GM12878 (cell line): ENCODE data around the gene PLEKHO1. TPM values are rescaled to one million over a fixed set of nuclear protein-coding genes. Genes with fewer than 3 reads are reported as not detected.

Experiments used
- ASH2L ChIP-seq: fragments of 300-600, 200-600 bp; sonication (generic); IDR thresholded peaks from 2 replicates; pipeline ENCODE4 v1.6.1; 2017; ENCODE audit warnings: low read depth, mild to moderate bottlenecking, borderline replicate concordance
- ATF7 ChIP-seq: fragments of 450-650 bp; IDR thresholded peaks from 2 replicates; pipeline ENCODE4 v1.6.1; 2016; ENCODE audit warnings: low read depth, mild to moderate bottlenecking
- BRCA1 ChIP-seq: IDR thresholded peaks from 2 replicates; pipeline ENCODE4 v1.6.1; 2011; ENCODE audit warnings: low read depth, low read length, improper control_type of control experiment
- CHD4 ChIP-seq: fragments of 200-600 bp; sonication (generic); IDR thresholded peaks from 2 replicates; pipeline ENCODE4 v1.6.1; 2016; ENCODE audit warnings: mild to moderate bottlenecking
- CREB1 ChIP-seq: IDR thresholded peaks from 2 replicates; pipeline ENCODE4 v1.6.1; 2012; ENCODE audit warnings: low read depth, mild to moderate bottlenecking, inconsistent platforms
- ESRRA ChIP-seq: IDR thresholded peaks from 2 replicates; pipeline ENCODE4 v1.6.1; 2012; ENCODE audit warnings: mild to moderate bottlenecking, low read length, improper control_type of control experiment
- HDAC2 ChIP-seq: fragments of 200-600 bp; sonication (generic); IDR thresholded peaks from 2 replicates; pipeline ENCODE4 v1.6.1; 2017
- JUNB ChIP-seq: IDR thresholded peaks from 2 replicates; pipeline ENCODE4 v1.6.1; 2016; ENCODE audit warnings: antibody characterized with exemption, mild to moderate bottlenecking
- MXI1 ChIP-seq: fragments of 150-350 bp; IDR thresholded peaks from 2 replicates; pipeline ENCODE4 v1.6.1; 2011; ENCODE audit warnings: low read depth, mild to moderate bottlenecking, inconsistent platforms, low read length, improper control_type of control experiment
- MYC ChIP-seq: IDR thresholded peaks from 2 replicates; pipeline ENCODE4 v1.6.1; 2011; ENCODE audit warnings: mild to moderate bottlenecking, low read length, moderate library complexity, inconsistent platforms; ENCODE audit not compliant: insufficient read depth, insufficient replicate concordance, insufficient read length, severe bottlenecking
- NR2C2 ChIP-seq: IDR thresholded peaks from 2 replicates; pipeline ENCODE4 v1.6.1; 2011; ENCODE audit warnings: borderline replicate concordance, low read depth; ENCODE audit not compliant: control insufficient read depth, insufficient read length
- PAX8 ChIP-seq: fragments of 450-650 bp; IDR thresholded peaks from 2 replicates; pipeline ENCODE4 v1.6.1; 2017; ENCODE audit warnings: mild to moderate bottlenecking, moderate library complexity
- PML ChIP-seq: IDR thresholded peaks from 2 replicates; pipeline ENCODE4 v1.6.1; 2012; ENCODE audit warnings: low read length, inconsistent platforms
- SMARCA5 ChIP-seq: fragments of 450-650 bp; IDR thresholded peaks from 2 replicates; pipeline ENCODE4 v1.6.1; 2017; ENCODE audit warnings: mild to moderate bottlenecking
- STAT3 ChIP-seq: IDR thresholded peaks from 2 replicates; pipeline ENCODE4 v1.6.1; 2011; ENCODE audit warnings: low read depth, low read length, improper control_type of control experiment
- polyA plus RNA-seq, 11 experiments: library from polyadenylated mRNA; depleted of rRNA in 4 of 11; unstranded in 6 of 11; stranded (reverse) in 5 of 11; fragments of >200 nt; fragmentation: Nextera tagmentation in 4 of 11; fragmentation: Illumina TruSeq in 1 of 11; extraction: Ambion mirVana in 4 of 11; extraction: Trizol in 1 of 11; gene quantifications; 1 replicate in 1 of 11; 2 replicates in 10 of 11; pipeline versions ENCODE4 v1.2.1 to v1.2.3, GENCODE V29; 2011 to 2016; ENCODE audit warnings: inconsistent platforms in 2 of 11, missing spikeins in 2 of 11, low read depth in 1 of 11
- total RNA-seq, 4 experiments: library from RNA; depleted of rRNA in 3 of 4; stranded (reverse); fragments of >200 nt in 3 of 4; fragmentation: Illumina TruSeq in 1 of 4; extraction: Trizol in 1 of 4; gene quantifications; 2 replicates each; pipeline versions ENCODE4 v1.2.1 to v1.2.3, GENCODE V29; 2013 to 2021
- TF ChIP-seq, protein P1 (sequence below): fragments of 450-650 bp; IDR thresholded peaks from 2 replicates; pipeline ENCODE4 v1.6.1; 2017; ENCODE audit warnings: mild to moderate bottlenecking, moderate library complexity
- TF ChIP-seq, protein P2 (sequence below): fragments of 450-650 bp; IDR thresholded peaks from 2 replicates; pipeline ENCODE4 v1.6.1; 2016; ENCODE audit warnings: mild to moderate bottlenecking
- TF ChIP-seq, protein P3 (sequence below): fragments of 450-650 bp; formaldehyde crosslinking; IDR thresholded peaks from 2 replicates; pipeline ENCODE4 v1.4.0; 2022; ENCODE audit warnings: mild to moderate bottlenecking, moderate library complexity
- TF ChIP-seq, protein P4 (sequence below), 3 experiments: IDR thresholded peaks in 2 of 3; conservative IDR thresholded peaks in 1 of 3; 2 replicates each; pipeline ENCODE4 v1.5.1; 2011; ENCODE audit warnings: low read depth in 3 of 3, low read length in 3 of 3, mild to moderate bottlenecking in 3 of 3, control low read depth in 2 of 3, moderate library complexity in 2 of 3, inconsistent platforms in 1 of 3, mixed read lengths in 1 of 3; ENCODE audit not compliant: control insufficient read depth in 2 of 3, insufficient read depth in 1 of 3; ENCODE audit errors: extremely low read depth in 1 of 3

Gene PLEKHO1
- total and polyA plus RNA-seq, 10 of the 15 experiments (the other 5 are each of a cell fraction or from before 2014, with no cell fraction given) = 5.3 to 184 (median 88.8) TPM

DNA sequence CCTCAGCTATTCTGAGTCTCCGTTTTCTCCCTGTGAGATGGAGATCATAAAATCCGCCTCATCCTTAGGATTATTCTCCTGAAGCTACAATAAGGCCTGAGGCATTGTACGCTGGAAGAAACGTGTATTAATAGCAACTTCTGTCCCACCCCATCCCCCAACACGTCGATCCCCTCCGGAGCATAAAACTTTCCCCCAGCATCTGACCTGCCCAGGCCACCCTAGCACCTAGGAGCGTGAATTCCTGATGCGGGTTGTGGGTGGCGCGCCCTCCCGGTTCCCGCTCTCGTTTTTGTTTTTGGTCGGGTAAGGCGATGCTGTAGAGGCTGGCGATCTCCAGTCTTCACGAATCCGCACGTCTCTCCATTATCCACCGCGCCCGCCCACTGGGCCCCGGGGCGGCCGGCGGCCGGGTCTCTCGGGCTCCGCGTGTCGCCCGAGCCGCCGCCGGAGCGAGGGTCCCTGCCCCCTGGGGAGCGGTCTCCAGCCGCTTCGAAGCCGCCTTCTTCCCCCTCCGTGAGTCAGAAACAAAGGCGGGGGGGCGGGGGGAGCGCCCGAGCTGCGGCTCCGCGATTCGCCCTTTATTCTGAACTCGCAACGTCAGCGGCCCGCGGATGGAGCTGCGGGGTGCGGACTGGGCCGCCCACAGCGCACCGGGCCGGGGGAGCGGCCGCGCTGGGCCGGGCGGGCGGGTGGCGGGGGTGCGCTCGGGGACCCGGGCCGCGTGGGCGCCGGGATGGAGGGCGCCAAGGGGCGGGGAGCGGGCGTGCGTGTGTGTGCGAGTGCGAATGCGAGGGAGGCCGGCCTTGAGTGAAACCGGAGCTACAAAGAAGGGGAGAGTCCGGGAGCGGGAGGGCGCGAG, at the start of gene PLEKHO1 (continued):
- TF ChIP-seq, protein P1, sequence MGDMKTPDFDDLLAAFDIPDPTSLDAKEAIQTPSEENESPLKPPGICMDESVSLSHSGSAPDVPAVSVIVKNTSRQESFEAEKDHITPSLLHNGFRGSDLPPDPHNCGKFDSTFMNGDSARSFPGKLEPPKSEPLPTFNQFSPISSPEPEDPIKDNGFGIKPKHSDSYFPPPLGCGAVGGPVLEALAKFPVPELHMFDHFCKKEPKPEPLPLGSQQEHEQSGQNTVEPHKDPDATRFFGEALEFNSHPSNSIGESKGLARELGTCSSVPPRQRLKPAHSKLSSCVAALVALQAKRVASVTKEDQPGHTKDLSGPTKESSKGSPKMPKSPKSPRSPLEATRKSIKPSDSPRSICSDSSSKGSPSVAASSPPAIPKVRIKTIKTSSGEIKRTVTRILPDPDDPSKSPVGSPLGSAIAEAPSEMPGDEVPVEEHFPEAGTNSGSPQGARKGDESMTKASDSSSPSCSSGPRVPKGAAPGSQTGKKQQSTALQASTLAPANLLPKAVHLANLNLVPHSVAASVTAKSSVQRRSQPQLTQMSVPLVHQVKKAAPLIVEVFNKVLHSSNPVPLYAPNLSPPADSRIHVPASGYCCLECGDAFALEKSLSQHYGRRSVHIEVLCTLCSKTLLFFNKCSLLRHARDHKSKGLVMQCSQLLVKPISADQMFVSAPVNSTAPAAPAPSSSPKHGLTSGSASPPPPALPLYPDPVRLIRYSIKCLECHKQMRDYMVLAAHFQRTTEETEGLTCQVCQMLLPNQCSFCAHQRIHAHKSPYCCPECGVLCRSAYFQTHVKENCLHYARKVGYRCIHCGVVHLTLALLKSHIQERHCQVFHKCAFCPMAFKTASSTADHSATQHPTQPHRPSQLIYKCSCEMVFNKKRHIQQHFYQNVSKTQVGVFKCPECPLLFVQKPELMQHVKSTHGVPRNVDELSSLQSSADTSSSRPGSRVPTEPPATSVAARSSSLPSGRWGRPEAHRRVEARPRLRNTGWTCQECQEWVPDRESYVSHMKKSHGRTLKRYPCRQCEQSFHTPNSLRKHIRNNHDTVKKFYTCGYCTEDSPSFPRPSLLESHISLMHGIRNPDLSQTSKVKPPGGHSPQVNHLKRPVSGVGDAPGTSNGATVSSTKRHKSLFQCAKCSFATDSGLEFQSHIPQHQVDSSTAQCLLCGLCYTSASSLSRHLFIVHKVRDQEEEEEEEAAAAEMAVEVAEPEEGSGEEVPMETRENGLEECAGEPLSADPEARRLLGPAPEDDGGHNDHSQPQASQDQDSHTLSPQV = no peak
- TF ChIP-seq ATF7 (no peak), SMARCA5 (no peak), MYC (no peak), ESRRA (0 out of 2 replicates have a peak, but pooled peaks have one; percentile 11), HDAC2 (no peak), STAT3 (no peak), NR2C2 (no peak), ASH2L (no peak), CREB1 (no peak), PAX8 (no peak), PML (no peak; the same call in 1 of the 2 replicates), MXI1 (no peak), JUNB (no peak), CHD4 (no peak), BRCA1 (no peak)
- TF ChIP-seq, protein P2, sequence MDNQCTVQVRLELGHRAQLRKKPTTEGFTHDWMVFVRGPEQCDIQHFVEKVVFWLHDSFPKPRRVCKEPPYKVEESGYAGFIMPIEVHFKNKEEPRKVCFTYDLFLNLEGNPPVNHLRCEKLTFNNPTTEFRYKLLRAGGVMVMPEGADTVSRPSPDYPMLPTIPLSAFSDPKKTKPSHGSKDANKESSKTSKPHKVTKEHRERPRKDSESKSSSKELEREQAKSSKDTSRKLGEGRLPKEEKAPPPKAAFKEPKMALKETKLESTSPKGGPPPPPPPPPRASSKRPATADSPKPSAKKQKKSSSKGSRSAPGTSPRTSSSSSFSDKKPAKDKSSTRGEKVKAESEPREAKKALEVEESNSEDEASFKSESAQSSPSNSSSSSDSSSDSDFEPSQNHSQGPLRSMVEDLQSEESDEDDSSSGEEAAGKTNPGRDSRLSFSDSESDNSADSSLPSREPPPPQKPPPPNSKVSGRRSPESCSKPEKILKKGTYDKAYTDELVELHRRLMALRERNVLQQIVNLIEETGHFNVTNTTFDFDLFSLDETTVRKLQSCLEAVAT = 0 out of 2 replicates have a peak, but pooled peaks have one; percentile 28
- TF ChIP-seq, protein P3, sequence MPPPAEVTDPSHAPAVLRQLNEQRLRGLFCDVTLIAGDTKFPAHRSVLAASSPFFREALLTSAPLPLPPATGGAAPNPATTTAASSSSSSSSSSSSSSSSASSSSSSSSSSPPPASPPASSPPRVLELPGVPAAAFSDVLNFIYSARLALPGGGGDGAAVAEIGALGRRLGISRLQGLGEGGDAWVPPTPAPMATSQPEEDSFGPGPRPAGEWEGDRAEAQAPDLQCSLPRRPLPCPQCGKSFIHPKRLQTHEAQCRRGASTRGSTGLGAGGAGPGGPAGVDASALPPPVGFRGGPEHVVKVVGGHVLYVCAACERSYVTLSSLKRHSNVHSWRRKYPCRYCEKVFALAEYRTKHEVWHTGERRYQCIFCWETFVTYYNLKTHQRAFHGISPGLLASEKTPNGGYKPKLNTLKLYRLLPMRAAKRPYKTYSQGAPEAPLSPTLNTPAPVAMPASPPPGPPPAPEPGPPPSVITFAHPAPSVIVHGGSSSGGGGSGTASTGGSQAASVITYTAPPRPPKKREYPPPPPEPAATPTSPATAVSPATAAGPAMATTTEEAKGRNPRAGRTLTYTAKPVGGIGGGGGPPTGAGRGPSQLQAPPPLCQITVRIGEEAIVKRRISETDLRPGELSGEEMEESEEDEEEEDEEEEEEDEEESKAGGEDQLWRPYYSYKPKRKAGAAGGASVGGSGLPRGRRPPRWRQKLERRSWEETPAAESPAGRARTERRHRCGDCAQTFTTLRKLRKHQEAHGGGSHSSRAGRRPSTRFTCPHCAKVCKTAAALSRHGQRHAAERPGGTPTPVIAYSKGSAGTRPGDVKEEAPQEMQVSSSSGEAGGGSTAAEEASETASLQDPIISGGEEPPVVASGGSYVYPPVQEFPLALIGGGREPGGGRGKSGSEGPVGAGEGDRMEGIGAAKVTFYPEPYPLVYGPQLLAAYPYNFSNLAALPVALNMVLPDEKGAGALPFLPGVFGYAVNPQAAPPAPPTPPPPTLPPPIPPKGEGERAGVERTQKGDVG (CRISPR knock-in tag) = no peak
- TF ChIP-seq, protein P4, sequence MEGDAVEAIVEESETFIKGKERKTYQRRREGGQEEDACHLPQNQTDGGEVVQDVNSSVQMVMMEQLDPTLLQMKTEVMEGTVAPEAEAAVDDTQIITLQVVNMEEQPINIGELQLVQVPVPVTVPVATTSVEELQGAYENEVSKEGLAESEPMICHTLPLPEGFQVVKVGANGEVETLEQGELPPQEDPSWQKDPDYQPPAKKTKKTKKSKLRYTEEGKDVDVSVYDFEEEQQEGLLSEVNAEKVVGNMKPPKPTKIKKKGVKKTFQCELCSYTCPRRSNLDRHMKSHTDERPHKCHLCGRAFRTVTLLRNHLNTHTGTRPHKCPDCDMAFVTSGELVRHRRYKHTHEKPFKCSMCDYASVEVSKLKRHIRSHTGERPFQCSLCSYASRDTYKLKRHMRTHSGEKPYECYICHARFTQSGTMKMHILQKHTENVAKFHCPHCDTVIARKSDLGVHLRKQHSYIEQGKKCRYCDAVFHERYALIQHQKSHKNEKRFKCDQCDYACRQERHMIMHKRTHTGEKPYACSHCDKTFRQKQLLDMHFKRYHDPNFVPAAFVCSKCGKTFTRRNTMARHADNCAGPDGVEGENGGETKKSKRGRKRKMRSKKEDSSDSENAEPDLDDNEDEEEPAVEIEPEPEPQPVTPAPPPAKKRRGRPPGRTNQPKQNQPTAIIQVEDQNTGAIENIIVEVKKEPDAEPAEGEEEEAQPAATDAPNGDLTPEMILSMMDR (IDR thresholded peaks at IDR 0.05 in 2 of 3, conservative IDR thresholded peaks at IDR 0.05 in 1 of 3; ENCODE audit: control insufficient read depth in 2 of 3, extremely low read depth in 1 of 3, insufficient read depth in 1 of 3, low read depth in 3 of 3, low read length in 3 of 3) = no peak
